H1 (cell line): ENCODE results near the gene NMU. TPM values are rescaled to one million over a fixed set of nuclear protein-coding genes. Genes with fewer than 3 reads are reported as not detected.

Experiments
- CTCF ChIA-PET: fragments of 300-600 bp; sonication (Branson Sonifier 250); formaldehyde crosslinking; loops from one replicate; lab custom pipeline; 2021; ENCODE audit not compliant: partially characterized antibody; lab: Charles Lee
- POLR2A ChIA-PET: fragments of 300-600 bp; sonication (Branson Sonifier 250); formaldehyde crosslinking; loops from one replicate; lab custom pipeline; 2021; ENCODE audit warnings: inconsistent platforms; ENCODE audit not compliant: partially characterized antibody; lab: Charles Lee
- DNase-seq, 2 experiments: peaks; one replicate each; pipeline versions ENCODE4 v3.0.0 to v3.0.0-alpha.2; 2010 to 2022; ENCODE audit warnings: low spot score in 2 of 2, low read depth in 1 of 2, mixed read lengths in 1 of 2
- FAIRE-seq: peaks from 2 replicates; lab custom pipeline; 2011; peaks lifted over from hg19 to GRCh38; lab: Jason Lieb, UNC
- H2AFZ ChIP-seq: 2 replicates; pipeline ENCODE4 v1.8.1; 2012; ENCODE audit warnings: low read length, inconsistent platforms
- H2AK5ac ChIP-seq: 2 replicates; pipeline ENCODE4 v1.6.1; 2013; ENCODE audit warnings: low read depth, low read length
- H2BK120ac ChIP-seq: replicated peaks from 2 replicates; pipeline ENCODE3; 2013; ENCODE audit warnings: low read depth, low read length, inconsistent platforms
- H2BK12ac ChIP-seq: 2 replicates; pipeline ENCODE4 v1.6.1; 2013; ENCODE audit warnings: low read depth, low read length
- H2BK15ac ChIP-seq: 2 replicates; pipeline ENCODE4 v1.6.1; 2013; ENCODE audit warnings: low read length
- H2BK20ac ChIP-seq: 2 replicates; pipeline ENCODE4 v1.6.1; 2013; ENCODE audit warnings: low read length
- H2BK5ac ChIP-seq: 2 replicates; pipeline ENCODE4 v1.6.1; 2013; ENCODE audit warnings: low read depth, low read length
- H3K14ac ChIP-seq: 2 replicates; pipeline ENCODE4 v1.6.1; 2013; ENCODE audit warnings: inconsistent platforms; ENCODE audit not compliant: insufficient read length
- H3K18ac ChIP-seq: 2 replicates; pipeline ENCODE4 v1.6.1; 2013; ENCODE audit warnings: low read length; ENCODE audit errors: extremely low read depth
- H3K23ac ChIP-seq: 2 replicates; pipeline ENCODE4 v1.6.1; 2013; ENCODE audit warnings: inconsistent platforms; ENCODE audit not compliant: insufficient read length
- H3K23me2 ChIP-seq: 2 replicates; pipeline ENCODE4 v1.6.1; 2013; ENCODE audit warnings: low read depth, low read length
- H3K27ac ChIP-seq: 2 replicates; pipeline ENCODE4 v1.6.1; 2011; ENCODE audit warnings: low read depth, low read length, inconsistent platforms
- H3K27me3 ChIP-seq, 4 experiments: replicated peaks in 1 of 4; 1 replicate in 1 of 4; 2 replicates in 3 of 4; pipeline versions ENCODE4 v1.6.1 to v1.8.1; 2011 to 2013; ENCODE audit warnings: low read length in 3 of 4, mild to moderate bottlenecking in 3 of 4, inconsistent platforms in 2 of 4, mixed read lengths in 2 of 4, moderate library complexity in 1 of 4; ENCODE audit not compliant: control insufficient read depth in 3 of 4, insufficient read depth in 3 of 4; ENCODE audit errors: extremely low read depth in 1 of 4
- H3K36me3 ChIP-seq, 4 experiments: 2 replicates each; pipeline versions ENCODE4 v1.6.1 to v1.8.1; 2011 to 2013; ENCODE audit warnings: mild to moderate bottlenecking in 4 of 4, low read length in 3 of 4, moderate library complexity in 2 of 4, control low read depth in 1 of 4, inconsistent platforms in 1 of 4; ENCODE audit not compliant: insufficient read depth in 4 of 4, control insufficient read depth in 2 of 4
- H3K4ac ChIP-seq: replicated peaks from 2 replicates; pipeline ENCODE3; 2013; ENCODE audit warnings: low read length, low read depth, mixed read lengths, inconsistent platforms; ENCODE audit not compliant: insufficient read length
- H3K4me1 ChIP-seq, 4 experiments: replicated peaks in 1 of 4; 1 replicate in 1 of 4; 2 replicates in 3 of 4; pipeline versions ENCODE4 v1.6.1 to v1.8.1; 2011 to 2013; ENCODE audit warnings: low read length in 3 of 4, inconsistent platforms in 2 of 4, mixed read lengths in 1 of 4; ENCODE audit not compliant: insufficient read depth in 4 of 4, control insufficient read depth in 3 of 4
- H3K4me2 ChIP-seq, 2 experiments: 2 replicates each; pipeline versions ENCODE4 v1.6.1 to v1.8.1; 2011 to 2013; ENCODE audit warnings: low read depth in 2 of 2, low read length in 2 of 2, control low read depth in 1 of 2, inconsistent platforms in 1 of 2, mild to moderate bottlenecking in 1 of 2; ENCODE audit not compliant: insufficient read depth in 1 of 2
- H3K4me3 ChIP-seq, 4 experiments: fragments of 200-600, 300-600 bp in 1 of 4; sonication (generic), shearing (Covaris generic), sonication (Bioruptor Twin) in 1 of 4; 2 replicates each; pipeline versions ENCODE4 v1.5.1 to v1.8.1; 2011 to 2016; ENCODE audit warnings: low read length in 4 of 4, low read depth in 3 of 4, control low read depth in 2 of 4, inconsistent platforms in 2 of 4, mild to moderate bottlenecking in 2 of 4, mixed read lengths in 1 of 4, moderate library complexity in 1 of 4; ENCODE audit not compliant: insufficient read depth in 2 of 4; ENCODE audit errors: extremely low read depth in 1 of 4
- H3K56ac ChIP-seq: replicated peaks from 2 replicates; pipeline ENCODE3; 2013; ENCODE audit warnings: low read depth, mild to moderate bottlenecking, mixed read lengths, low read length, inconsistent platforms; ENCODE audit not compliant: insufficient read length
- H3K79me1 ChIP-seq: 2 replicates; pipeline ENCODE4 v1.6.1; 2013; ENCODE audit warnings: low read depth, low read length, control low read depth
- H3K79me2 ChIP-seq, 2 experiments: 2 replicates each; pipeline versions ENCODE4 v1.6.1 to v1.8.1; 2012 to 2013; ENCODE audit warnings: low read length in 2 of 2, mild to moderate bottlenecking in 2 of 2, inconsistent platforms in 1 of 2; ENCODE audit not compliant: insufficient read depth in 2 of 2, control insufficient read depth in 1 of 2
- H3K9ac ChIP-seq, 4 experiments: replicated peaks in 1 of 4; 1 replicate in 1 of 4; 2 replicates in 3 of 4; pipeline versions ENCODE4 v1.6.1 to v1.8.1; 2011 to 2013; ENCODE audit warnings: low read depth in 3 of 4, low read length in 3 of 4, control low read depth in 2 of 4, mild to moderate bottlenecking in 2 of 4, moderate library complexity in 2 of 4, inconsistent platforms in 1 of 4; ENCODE audit errors: extremely low read depth in 1 of 4
- H3K9me3 ChIP-seq, 2 experiments: 2 replicates each; pipeline versions ENCODE4 v1.6.1 to v1.8.1; 2012 to 2013; ENCODE audit warnings: mild to moderate bottlenecking in 2 of 2, moderate library complexity in 2 of 2, control low read depth in 1 of 2, inconsistent platforms in 1 of 2, low read depth in 1 of 2, low read length in 1 of 2, mixed read lengths in 1 of 2; ENCODE audit not compliant: insufficient read depth in 2 of 2
- H4K20me1 ChIP-seq, 2 experiments: replicated peaks in 1 of 2; 2 replicates each; pipeline versions ENCODE3 to v1.8.1; 2011 to 2013; ENCODE audit warnings: inconsistent platforms in 2 of 2, low read length in 2 of 2, mild to moderate bottlenecking in 1 of 2; ENCODE audit not compliant: insufficient read depth in 2 of 2, control insufficient read depth in 1 of 2
- H4K5ac ChIP-seq: 2 replicates; pipeline ENCODE4 v1.6.1; 2013; ENCODE audit warnings: low read length, low read depth, mixed read lengths, inconsistent platforms; ENCODE audit not compliant: insufficient read length
- H4K8ac ChIP-seq: 2 replicates; pipeline ENCODE4 v1.8.0; 2013; ENCODE audit warnings: mild to moderate bottlenecking, moderate library complexity, low read length, inconsistent platforms; ENCODE audit not compliant: insufficient read depth; ENCODE audit errors: extremely low read depth
- H4K91ac ChIP-seq: replicated peaks from 2 replicates; pipeline ENCODE3; 2013; ENCODE audit warnings: low read length, mixed read lengths, inconsistent platforms; ENCODE audit not compliant: insufficient read length
- WGBS, 2 experiments: shearing (Covaris generic) in 1 of 2; methylation state at CpG; one replicate each; pipeline versions ENCODE4 v1.1.6 to v1.1.7; 2013 to 2015; ENCODE audit warnings: low lambda C conversion rate in 2 of 2, mixed read lengths in 2 of 2, inconsistent platforms in 1 of 2, low coverage in 1 of 2, missing lambda C conversion rate in 1 of 2; ENCODE audit not compliant: insufficient replicate concordance in 2 of 2, insufficient coverage in 1 of 2, insufficient read length in 1 of 2; ENCODE audit errors: extremely low coverage in 1 of 2, missing lambda C conversion rate in 1 of 2; 5-methylcytosine and 5-hydroxymethylcytosine counted together
- polyA plus RNA-seq, 7 experiments: library from polyadenylated mRNA; depleted of rRNA in 3 of 7; stranded (reverse) in 5 of 7; unstranded in 2 of 7; fragments of >200 nt in 5 of 7; fragments of 200-250 nt in 2 of 7; gene quantifications; 1 replicate in 5 of 7; 2 replicates in 1 of 7; 4 replicates in 1 of 7; pipeline versions ENCODE4 v1.2.1 to v1.2.3, GENCODE V29; 2011 to 2013; ENCODE audit warnings: missing spikeins in 2 of 7, mixed read lengths in 2 of 7
- total RNA-seq: library from RNA; stranded (reverse); fragmentation: NEBNext Ultra II Directional; extraction: Animal tissue kit (Norgen Biotek cat#: 25700); gene quantifications from 2 replicates; pipeline ENCODE4 v1.2.1, GENCODE V29; 2021

The NMU gene
- total and polyA plus RNA-seq, 2 of the 8 experiments (the other 6 are each of a cell fraction or from before 2014, with no cell fraction given) = 30.5 to 50.4 TPM

DNA sequence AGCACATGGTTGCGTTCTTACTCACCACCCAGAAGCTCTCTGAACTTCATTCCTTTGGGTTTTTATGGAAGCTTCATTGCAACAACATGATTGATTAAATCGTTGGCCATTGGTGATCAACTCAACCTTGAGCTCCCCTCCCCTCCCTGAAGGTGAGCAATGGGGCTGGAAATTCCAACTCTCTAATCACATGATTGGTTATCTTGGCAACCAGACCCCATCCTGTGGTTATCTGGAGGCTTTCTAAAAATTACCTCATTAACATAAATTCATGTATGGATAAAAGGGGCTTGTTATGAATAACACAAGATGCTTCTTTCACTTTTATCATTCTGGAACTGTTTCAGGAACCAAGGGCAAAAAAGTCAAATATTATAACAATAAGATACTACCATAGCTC, 34.6 kb upstream of the NMU start:
- Histone ChIP-seq H4K91ac (no peak overlapping the region), H3K23ac (no peak overlapping the region), H3K18ac (no peak overlapping the region), H2BK12ac (no peak overlapping the region), H3K27ac (no peak overlapping the region), H4K8ac (no peak overlapping the region), H2BK15ac (no peak overlapping the region), H3K9me3 (no peaks in the 10 kb centered on the region), H3K4me2 (no peak overlapping the region), H3K36me3 (no peaks in the 10 kb centered on the region; a peak in 1 of 8 replicates), H3K9ac (no peak overlapping the region), H3K4ac (no peak overlapping the region), H3K79me2 (no peaks in the 10 kb centered on the region), H3K23me2 (no peaks in the 10 kb centered on the region), H2AK5ac (no peak overlapping the region), H2BK120ac (no peak overlapping the region), H3K4me1 (peaks cover 0 to 3% (median 1%) of the 10 kb centered on the region in 4 experiments; a peak in 3 of 7 replicates), H4K20me1 (no peaks in the 10 kb centered on the region), H3K4me3 (no peak overlapping the region), H3K14ac (no peak overlapping the region), H3K79me1 (no peaks in the 10 kb centered on the region), H3K27me3 (no peaks in the 10 kb centered on the region), H3K56ac (no peak overlapping the region), H2AFZ (no peak overlapping the region), H2BK5ac (no peak overlapping the region), H2BK20ac (no peak overlapping the region), H4K5ac (no peak overlapping the region)
- ChIA-PET POLR2A (no interaction called here), CTCF (interaction anchor here (0.6 to 0.7 kb wide), 2 partner anchors 226 to 1346 kb away, joined by 3 read pairs; no protein-coding TSS in a partner anchor)
- DNase-seq (no peak), FAIRE-seq (no peak)
- WGBS, 2 experiments = 83% methylated on average over 2 of the region's 2 CpGs; no CpG with 5 or more reads in 1 of the 2 experiments
